Endothelial cell (in vitro differentiated cells): ENCODE measurements around the gene CA5A. TPM values are rescaled to one million over a fixed set of nuclear protein-coding genes. Genes with fewer than 3 reads are reported as not detected.

Experiments used
- DNase-seq: peaks from one replicate; pipeline ENCODE4 v3.0.0; 2021; ENCODE audit warnings: low spot score
- H3K27ac Mint-ChIP-seq: one replicate; pipeline ENCODE4 v1.8.0; 2021; ENCODE audit warnings: mixed read lengths, inconsistent platforms; ENCODE audit not compliant: unreplicated experiment
- H3K27me3 Mint-ChIP-seq: one replicate; pipeline ENCODE4 v1.8.0; 2021; ENCODE audit warnings: mild to moderate bottlenecking, moderate library complexity, mixed read lengths, inconsistent platforms; ENCODE audit not compliant: unreplicated experiment
- H3K36me3 Mint-ChIP-seq: one replicate; pipeline ENCODE4 v1.8.0; 2021; ENCODE audit warnings: mild to moderate bottlenecking, low read depth, mixed read lengths, inconsistent platforms; ENCODE audit not compliant: unreplicated experiment
- H3K4me1 Mint-ChIP-seq: one replicate; pipeline ENCODE4 v1.8.0; 2021; ENCODE audit warnings: mild to moderate bottlenecking, mixed read lengths, inconsistent platforms; ENCODE audit not compliant: unreplicated experiment
- H3K4me3 Mint-ChIP-seq: one replicate; pipeline ENCODE4 v1.8.0; 2021; ENCODE audit warnings: mild to moderate bottlenecking, mixed read lengths, inconsistent platforms; ENCODE audit not compliant: unreplicated experiment
- H3K9me3 Mint-ChIP-seq: one replicate; pipeline ENCODE4 v1.8.0; 2021; ENCODE audit warnings: mixed read lengths, inconsistent platforms; ENCODE audit not compliant: unreplicated experiment
- CTCF ChIP-seq: fragments of 200-600 bp; sonication (generic); IDR thresholded peaks from one replicate; pipeline ENCODE4 v1.5.0; 2021; ENCODE audit warnings: antibody characterized with exemption; ENCODE audit not compliant: unreplicated experiment
- total RNA-seq: library from RNA; stranded (reverse); fragmentation: NEBNext Ultra II Directional; extraction: Animal tissue kit (Norgen Biotek cat#: 25700); gene quantifications from one replicate; pipeline ENCODE4 v1.2.1, GENCODE V29; 2021; ENCODE audit not compliant: unreplicated experiment

CA5A gene
- total RNA-seq, 1 donor from 2014 or later, result not detected

GRCh38 chr16:87974178-87974577, 37.8 kb upstream of the CA5A start:
- peak overlapping the region; percentile 26 for H3K27ac Mint-ChIP-seq

GRCh38 chr16:87973717-87974116, 37.4 kb upstream of the CA5A start:
- no peak for DNase-seq
- H3K27ac Mint-ChIP-seq, result no peak overlapping the region
- no peak for TF ChIP-seq CTCF
- H3K27me3 Mint-ChIP-seq, result peaks cover 1% of the 10 kb centered on the region
- H3K9me3 Mint-ChIP-seq, result no peaks in the 10 kb centered on the region
- H3K4me3 Mint-ChIP-seq, result no peak overlapping the region
- peaks cover 5% of the 10 kb centered on the region for H3K4me1 Mint-ChIP-seq
- peaks cover 37% of the 10 kb centered on the region for H3K36me3 Mint-ChIP-seq

More at GRCh38 chr16:87974178-87974577, 37.8 kb upstream of the CA5A start:
- TF ChIP-seq CTCF, result no peak
- Mint-ChIP-seq H3K36me3 (peaks cover 41% of the 10 kb centered on the region), H3K4me3 (no peak overlapping the region), H3K27me3 (peaks cover 1% of the 10 kb centered on the region), H3K9me3 (no peaks in the 10 kb centered on the region), H3K4me1 (peaks cover 5% of the 10 kb centered on the region)
- DNase-seq, result no peak

GRCh38 chr16:87971933-87972332, 35.6 kb upstream of the CA5A start:
- H3K4me3 Mint-ChIP-seq, result peak overlapping the region; percentile 0
- no peak for DNase-seq
- TF ChIP-seq CTCF, result no peak
- H3K27ac Mint-ChIP-seq, result no peak overlapping the region
- H3K36me3 Mint-ChIP-seq, result peaks cover 36% of the 10 kb centered on the region
- peaks cover 1% of the 10 kb centered on the region for H3K27me3 Mint-ChIP-seq
- peaks cover 5% of the 10 kb centered on the region for H3K4me1 Mint-ChIP-seq
- H3K9me3 Mint-ChIP-seq, result no peaks in the 10 kb centered on the region

- H3K27me3 Mint-ChIP-seq, result peaks cover 1% of the 10 kb centered on the region
- H3K36me3 Mint-ChIP-seq, result peaks cover 32% of the 10 kb centered on the region
- H3K9me3 Mint-ChIP-seq, result no peaks in the 10 kb centered on the region
- TF ChIP-seq CTCF, result no peak
- no peak overlapping the region for H3K27ac Mint-ChIP-seq
- H3K4me3 Mint-ChIP-seq, result peak overlapping the region; percentile 18
- peaks cover 18% of the 10 kb centered on the region for H3K4me1 Mint-ChIP-seq
- DNase-seq, result no peak
Measured at GRCh38 chr16:87970186-87970585, 33.9 kb upstream of the CA5A start.

GRCh38 chr16:87968541-87968940, 32.2 kb upstream of the CA5A start:
- H3K36me3 Mint-ChIP-seq, result peaks cover 26% of the 10 kb centered on the region
- H3K9me3 Mint-ChIP-seq, result no peaks in the 10 kb centered on the region
- no peak for TF ChIP-seq CTCF
- no peak for DNase-seq
- peaks cover 3% of the 10 kb centered on the region for H3K27me3 Mint-ChIP-seq
- H3K4me3 Mint-ChIP-seq, result no peak overlapping the region
- H3K27ac Mint-ChIP-seq, result no peak overlapping the region
- H3K4me1 Mint-ChIP-seq, result peaks cover 29% of the 10 kb centered on the region
